DLD1 (cell line): ENCODE measurements around the gene BMP2K.

ENCODE experiments used
- in situ Hi-C: cut with HindIII; loops from 2 replicates; pipeline ENCODE4 v1.10.0; 2017; ENCODE audit warnings: low sequenced_read_pairs

The BMP2K gene

GRCh38 chr4:78776079-78776728 lies at the start of gene BMP2K:
Gene BMP2K, plus strand, starts transcription at chr4:78776350. Its CDS starts 194 bp downstream, at chr4:78776544.
- in situ Hi-C loops = no loop called here

DNA sequence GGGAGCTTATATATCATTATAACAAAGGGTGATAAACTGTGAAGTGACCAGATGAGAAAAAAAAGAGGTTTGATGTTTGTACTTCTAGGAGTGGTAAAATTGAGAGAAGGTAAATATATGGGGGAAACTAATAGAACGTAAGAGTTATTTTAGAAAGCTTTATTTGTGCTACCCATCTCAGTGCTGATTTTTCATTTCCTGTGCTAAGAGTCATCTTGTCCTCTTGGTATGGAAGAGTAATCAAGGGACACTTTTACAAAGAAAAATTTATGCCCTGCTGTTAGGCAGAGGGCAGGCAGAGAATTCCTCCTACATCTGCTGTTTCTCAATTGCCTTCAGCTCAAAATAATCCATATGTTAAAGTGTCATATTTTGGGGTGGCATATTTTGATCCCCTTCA lies 49.6 kb upstream of the BMP2K start:
- in situ Hi-C loops = no loop called here

DNA sequence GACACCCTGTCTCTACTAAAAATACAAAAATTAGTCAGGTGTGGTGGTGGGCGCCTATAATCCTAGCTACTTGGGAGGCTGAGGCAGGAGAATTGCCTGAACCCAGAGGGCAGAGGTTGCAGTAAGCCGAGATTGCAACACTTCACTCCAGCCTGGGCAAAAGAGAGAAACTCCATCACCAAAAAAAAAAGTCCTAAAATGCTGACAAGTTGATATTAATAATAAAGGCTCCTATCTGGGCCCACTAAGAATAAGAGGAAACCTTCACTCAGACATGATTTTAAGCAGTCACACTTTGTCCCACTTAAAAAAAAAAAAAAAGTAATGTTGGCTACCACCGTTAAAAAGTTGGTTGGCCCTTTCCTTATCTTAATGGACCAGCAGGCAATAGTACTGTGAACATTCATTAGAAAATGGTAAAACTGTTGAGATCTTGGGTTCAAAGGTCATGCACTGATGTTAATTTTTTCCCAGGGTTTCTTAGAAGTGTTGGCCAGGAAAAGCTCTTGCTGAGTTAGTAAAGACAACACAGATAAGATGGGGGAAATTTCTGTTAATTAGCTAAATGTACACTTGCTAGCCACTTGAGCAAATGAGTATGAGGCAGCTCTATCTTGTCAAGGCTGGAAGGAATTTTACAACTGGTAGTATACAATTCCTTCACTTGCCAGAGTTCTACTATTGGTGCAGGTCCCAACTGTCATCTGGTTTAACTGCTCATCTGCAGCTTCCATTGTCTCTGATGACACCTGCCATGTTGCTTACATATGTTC lies 43.6 kb upstream of the BMP2K start:
- in situ Hi-C loops = no loop called here

- in situ Hi-C loops = no loop called here
Observed at GRCh38 chr4:78734441-78735162, 41.5 kb upstream of the BMP2K start.

DNA sequence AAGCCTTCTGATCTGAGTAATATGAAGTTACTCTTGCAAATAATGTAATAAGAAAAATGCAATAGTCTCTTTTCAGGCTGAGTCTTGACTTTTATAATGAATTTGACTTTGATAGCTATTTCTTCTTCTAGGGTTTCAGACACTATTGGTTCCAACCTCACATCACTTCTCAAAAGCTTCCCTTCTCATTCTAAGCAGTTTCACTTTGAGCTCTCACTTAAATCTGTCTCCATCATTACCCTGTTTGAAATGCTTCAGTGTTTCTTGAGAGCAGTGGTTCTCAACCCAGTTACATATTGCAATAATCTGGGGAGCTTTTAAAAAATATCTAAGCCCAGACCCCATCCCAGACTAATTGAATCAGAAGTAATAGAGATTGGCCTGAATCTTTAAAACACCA lies 40.5 kb upstream of the BMP2K start:
- in situ Hi-C loops = no loop called here

DNA sequence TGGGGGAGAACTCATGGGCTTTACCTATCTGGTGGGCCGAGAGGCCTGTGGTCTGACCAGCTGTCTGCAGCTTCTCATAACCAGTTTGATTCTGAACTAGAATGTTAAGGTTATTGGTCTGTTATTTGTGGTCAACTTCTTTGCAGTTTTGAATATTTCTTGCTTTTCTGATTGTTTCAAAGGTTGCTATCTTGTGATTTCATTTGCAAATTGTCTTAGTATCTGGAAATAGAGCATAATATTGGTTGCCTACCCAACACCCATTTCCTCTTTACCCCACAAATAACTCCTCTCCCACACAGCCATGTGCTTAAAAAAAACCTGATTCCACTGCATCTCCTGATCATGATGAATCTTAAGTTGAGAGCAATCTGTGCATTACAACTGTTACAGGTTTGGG lies 39.1 kb upstream of the BMP2K start:
- in situ Hi-C loops = no loop called here

DNA sequence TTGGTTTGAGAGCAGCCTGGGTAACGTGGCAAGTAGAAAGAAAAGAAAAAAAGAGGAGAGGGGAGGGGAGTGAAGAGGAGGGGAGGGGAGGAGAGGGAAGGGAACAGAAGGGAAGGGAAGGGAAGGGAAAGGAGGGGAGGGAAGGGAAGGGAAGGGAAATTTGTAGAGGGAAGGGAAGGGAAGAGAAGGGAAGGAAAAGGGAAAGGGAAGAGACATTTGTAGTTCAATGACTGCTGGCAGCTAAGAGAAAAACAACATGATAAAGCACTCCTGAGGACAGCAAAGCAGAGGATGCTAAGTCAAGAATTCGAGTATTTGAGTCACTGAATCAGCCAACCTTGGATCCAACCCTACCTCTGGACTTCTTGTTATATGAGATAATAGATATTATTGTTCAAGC lies 38.2 kb upstream of the BMP2K start:
- in situ Hi-C loops = no loop called here

- in situ Hi-C loops = loop anchor here (5.0 kb wide), 1 partner anchor 85 kb away; no protein-coding TSS in a partner anchor
Observed at GRCh38 chr4:78742300-78742699, 33.9 kb upstream of the BMP2K start.

DNA sequence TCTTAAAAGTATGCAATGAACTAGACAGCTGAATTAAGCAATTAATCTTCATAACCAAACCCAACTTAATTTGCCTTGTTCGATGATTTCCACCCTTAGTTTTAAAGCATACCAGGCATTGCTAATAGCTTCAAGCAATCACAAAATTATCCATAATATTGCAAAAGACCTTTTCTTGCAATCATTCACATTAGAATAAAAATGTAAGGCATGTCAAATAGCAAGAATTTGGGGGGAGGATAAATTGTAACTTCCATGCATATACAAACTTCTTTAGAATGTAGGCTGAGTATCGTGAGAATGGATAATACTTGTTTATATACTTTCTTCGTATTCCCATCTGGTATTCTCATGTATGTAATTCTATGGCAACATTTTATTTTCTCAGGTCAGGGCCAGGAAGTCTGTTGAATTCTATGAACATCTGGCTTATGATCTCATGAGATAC lies 28.7 kb upstream of the BMP2K start:
- in situ Hi-C loops = no loop called here

GRCh38 chr4:78748381-78748780 lies 27.8 kb upstream of the BMP2K start:
- in situ Hi-C loops = no loop called here

DNA sequence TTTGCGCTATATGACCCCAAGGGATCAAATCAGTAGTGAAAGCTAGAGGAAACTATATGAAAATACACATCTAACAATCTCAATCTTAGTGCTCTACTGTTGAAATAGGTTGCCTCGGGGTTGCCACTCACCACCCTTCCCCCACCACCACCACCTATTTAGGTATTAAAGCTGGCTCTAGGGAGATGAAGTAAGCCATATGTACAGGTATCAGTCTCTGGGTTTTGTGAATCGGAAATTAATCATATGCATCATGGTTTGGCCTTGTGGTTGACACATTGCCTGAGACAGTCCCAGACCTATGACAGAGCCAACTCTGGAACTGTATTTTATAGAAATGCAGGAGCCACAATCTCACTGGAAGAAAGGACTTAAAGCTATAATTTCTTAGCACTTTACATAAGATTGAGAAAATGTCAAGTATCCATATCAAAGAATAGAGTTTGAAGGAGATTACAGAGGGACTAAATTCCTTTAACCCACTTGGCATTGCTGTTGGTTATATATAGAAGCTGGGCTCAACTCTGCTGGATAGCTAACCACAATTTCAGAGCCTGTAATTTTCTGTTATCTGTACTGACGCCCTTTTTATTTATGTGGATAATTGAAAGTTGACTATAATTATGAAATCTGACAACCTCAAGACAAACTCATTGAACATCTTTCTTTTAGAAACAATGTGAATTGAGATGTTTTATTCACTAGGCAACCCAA lies 26.7 kb upstream of the BMP2K start:
- in situ Hi-C loops = no loop called here

DNA sequence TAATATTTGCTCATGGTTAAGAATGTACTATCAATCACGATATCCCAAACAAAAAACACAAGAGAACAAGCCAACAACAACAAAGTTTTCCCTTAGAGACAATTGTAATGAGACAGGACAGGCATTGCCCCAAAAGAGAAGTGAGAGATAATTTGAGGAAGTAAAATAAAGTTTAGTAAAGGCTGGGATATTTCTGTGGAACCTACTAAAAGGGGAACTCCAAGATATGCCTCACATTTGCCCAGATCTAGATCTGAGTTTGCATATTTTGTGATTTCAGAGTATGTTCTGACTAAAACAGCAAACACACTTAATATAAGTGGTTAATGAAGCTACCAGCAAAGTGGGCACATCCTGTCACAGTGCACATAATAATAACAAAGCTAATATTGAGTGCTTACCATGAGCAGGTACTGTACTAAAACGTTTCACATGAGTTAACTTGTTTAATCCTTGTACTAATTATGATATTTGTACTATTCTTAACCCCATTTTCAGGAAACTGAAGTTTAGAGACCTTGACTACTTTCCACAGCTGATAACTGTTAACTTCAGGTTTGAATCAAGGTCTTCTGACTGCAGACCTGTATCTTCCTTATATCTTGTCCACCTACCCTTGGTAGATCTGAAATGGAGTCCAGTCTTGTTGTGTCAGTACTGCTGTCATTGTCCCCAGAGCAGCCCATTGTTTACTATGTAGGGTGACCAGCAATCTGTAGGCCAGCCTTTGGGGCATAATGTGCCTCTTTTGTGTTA lies 26.0 kb upstream of the BMP2K start:
- in situ Hi-C loops = no loop called here

DNA sequence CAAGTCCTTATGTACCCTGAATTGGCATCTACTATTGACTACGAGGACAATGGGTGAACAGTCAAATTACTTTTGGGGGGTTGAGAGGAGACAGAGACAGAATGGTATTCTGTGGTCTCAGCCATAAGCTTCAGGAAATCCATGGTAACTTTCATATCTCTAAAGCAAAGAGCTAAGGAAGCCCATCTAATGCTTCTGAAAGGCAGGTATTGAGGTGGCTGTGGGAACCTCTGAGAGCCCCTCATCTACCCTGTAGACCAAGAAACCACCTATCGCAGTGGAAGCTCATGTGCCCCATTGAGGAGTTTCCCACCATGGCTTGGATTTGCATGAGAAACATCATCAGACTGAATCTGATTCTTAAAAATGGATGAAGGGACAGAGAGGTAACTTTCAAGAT lies 23.1 kb upstream of the BMP2K start:
- in situ Hi-C loops = no loop called here

DNA sequence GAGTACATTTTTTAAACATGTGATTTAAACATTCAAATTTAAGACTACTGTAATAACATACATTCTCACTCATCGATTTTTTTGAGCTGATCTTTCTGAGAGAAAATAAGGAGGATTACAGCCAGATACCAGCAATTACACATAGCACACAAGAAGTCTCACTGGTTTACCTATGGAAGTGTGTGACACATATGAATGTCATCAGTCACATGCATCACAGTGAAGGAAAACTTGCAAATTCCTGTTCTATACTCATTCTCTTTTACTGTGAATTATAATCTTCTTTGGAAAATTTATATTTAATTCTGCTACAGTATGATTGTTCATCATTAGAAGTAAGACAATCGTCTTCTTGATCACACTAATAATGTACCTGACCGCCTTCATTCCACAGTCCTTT lies 21.3 kb upstream of the BMP2K start:
- in situ Hi-C loops = no loop called here

DNA sequence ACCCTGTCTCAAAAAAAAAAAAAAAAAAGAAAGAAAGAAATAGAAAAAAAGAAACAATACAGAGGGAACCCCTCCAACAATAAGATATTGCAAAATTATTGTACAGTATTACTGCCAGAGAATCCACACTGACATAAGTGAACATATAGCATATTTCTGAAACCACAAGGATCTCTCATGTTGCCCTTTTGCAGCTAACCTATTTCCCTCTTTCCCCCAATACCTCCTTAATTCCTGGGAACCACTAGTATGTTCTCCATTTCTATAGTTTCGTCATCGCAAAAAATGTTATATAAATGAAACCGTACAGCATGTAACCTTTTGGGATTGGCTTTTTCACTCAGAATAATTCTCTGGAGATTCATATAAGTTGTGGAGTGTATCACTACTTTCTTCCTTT lies 20.0 kb upstream of the BMP2K start:
- in situ Hi-C loops = no loop called here

DNA sequence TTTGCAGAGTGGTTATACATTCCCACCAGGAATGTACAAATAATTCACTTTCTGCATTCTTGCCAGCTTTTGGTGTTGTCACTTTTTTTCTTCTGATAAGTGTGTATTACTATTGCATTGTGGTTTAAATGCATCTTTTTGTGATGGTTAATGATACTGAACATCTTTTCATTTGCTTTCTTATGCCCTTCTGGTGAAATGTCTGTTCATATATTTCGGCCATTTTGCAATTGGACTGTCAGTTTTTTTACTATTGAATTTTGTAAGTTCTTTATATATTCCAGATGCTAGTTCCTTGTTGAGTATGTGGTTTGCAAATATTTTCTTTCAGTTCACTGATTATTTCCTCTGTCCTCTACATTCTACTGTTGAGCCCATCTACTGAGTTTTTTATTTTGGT lies 19.4 kb upstream of the BMP2K start:
- in situ Hi-C loops = no loop called here

DNA sequence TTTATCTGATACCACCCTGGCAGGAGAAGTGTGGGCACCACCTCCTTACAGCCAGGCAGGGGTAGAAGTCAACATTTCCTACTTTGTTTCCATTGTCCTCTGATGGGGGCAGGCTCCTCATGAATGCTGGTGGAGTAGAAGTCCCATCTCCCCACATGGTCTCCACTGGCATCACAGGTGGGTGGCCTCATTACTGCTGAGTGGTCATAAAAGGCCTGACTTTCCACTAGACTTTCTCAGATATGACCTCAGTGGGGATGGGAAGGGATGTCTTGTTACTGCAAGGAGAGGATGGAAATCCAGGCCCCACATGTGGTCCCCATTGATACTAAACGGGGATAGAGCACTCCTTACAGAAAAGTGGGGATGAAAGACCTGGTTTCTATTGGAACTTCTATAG lies 18.6 kb upstream of the BMP2K start:
- in situ Hi-C loops = no loop called here

DNA sequence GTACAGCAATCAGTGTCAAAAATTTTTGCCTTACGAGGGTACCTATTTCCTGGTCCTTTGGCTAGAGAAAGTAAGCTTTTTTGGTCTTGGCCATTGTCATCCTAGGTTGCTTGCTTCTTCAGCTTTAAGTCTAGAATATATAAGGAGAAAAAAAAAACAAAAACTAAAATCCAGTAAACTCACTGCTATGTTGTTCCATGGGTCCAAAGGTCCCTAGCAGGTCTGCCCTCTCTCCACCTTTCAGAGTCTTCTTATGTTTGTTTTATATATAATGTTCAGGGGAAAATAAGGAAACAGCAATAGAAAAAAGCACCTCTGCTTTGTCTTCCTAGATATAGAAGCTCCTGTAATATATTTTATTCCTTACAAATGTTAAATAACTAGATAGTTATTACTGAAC lies 18.1 kb upstream of the BMP2K start:
- in situ Hi-C loops = no loop called here

DNA sequence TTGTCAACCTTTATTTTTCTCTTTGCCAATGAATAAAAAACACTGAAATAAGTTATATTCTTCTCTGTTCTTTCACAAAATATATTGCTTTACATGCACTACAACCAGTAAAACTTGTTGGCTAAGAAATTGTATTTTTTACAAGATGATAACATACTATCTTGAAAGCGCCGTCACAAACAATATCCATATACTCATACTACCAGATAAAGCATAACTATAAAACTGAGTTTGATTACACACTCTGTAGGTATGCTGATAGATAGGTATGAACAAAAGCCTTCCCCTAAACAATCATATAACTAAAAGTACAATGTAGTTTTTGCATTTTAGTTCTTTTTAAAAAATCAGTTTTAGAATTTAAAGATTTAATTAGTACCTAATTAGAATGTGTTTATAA lies 13.6 kb upstream of the BMP2K start:
- in situ Hi-C loops = no loop called here

DNA sequence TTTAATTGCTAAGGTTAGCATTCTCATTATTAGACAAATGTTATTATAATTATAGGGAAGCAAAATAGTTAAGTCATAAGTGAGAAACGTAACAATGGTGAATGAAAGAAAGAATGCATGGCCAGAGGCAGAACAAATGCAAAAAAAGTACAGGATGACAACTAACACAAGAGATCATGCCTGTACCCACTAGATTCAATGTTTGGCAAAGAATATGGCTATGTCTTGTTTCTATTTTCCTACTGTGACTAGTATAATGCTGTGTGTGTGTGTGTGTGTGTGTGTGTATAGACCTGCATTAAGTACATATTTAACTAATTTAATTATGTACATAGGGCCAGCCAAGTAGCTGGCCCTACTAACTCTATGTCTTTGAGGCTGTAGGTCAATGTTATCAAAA lies 12.9 kb upstream of the BMP2K start:
- in situ Hi-C loops = no loop called here
